Mesangial cell (primary cell): ENCODE data around the gene GEN1. TPM values are rescaled to one million over a fixed set of nuclear protein-coding genes. Genes with fewer than 3 reads are reported as not detected.

ENCODE experiments used
- total RNA-seq: library from RNA; depleted of rRNA; stranded (reverse); fragments of >200 nt; gene quantifications from 2 replicates; pipeline ENCODE4 v1.2.3, GENCODE V29; 2015

The GEN1 gene, protein sequence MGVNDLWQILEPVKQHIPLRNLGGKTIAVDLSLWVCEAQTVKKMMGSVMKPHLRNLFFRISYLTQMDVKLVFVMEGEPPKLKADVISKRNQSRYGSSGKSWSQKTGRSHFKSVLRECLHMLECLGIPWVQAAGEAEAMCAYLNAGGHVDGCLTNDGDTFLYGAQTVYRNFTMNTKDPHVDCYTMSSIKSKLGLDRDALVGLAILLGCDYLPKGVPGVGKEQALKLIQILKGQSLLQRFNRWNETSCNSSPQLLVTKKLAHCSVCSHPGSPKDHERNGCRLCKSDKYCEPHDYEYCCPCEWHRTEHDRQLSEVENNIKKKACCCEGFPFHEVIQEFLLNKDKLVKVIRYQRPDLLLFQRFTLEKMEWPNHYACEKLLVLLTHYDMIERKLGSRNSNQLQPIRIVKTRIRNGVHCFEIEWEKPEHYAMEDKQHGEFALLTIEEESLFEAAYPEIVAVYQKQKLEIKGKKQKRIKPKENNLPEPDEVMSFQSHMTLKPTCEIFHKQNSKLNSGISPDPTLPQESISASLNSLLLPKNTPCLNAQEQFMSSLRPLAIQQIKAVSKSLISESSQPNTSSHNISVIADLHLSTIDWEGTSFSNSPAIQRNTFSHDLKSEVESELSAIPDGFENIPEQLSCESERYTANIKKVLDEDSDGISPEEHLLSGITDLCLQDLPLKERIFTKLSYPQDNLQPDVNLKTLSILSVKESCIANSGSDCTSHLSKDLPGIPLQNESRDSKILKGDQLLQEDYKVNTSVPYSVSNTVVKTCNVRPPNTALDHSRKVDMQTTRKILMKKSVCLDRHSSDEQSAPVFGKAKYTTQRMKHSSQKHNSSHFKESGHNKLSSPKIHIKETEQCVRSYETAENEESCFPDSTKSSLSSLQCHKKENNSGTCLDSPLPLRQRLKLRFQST
- total RNA-seq: 5.1 and 14.8 TPM in 2 replicates

DNA sequence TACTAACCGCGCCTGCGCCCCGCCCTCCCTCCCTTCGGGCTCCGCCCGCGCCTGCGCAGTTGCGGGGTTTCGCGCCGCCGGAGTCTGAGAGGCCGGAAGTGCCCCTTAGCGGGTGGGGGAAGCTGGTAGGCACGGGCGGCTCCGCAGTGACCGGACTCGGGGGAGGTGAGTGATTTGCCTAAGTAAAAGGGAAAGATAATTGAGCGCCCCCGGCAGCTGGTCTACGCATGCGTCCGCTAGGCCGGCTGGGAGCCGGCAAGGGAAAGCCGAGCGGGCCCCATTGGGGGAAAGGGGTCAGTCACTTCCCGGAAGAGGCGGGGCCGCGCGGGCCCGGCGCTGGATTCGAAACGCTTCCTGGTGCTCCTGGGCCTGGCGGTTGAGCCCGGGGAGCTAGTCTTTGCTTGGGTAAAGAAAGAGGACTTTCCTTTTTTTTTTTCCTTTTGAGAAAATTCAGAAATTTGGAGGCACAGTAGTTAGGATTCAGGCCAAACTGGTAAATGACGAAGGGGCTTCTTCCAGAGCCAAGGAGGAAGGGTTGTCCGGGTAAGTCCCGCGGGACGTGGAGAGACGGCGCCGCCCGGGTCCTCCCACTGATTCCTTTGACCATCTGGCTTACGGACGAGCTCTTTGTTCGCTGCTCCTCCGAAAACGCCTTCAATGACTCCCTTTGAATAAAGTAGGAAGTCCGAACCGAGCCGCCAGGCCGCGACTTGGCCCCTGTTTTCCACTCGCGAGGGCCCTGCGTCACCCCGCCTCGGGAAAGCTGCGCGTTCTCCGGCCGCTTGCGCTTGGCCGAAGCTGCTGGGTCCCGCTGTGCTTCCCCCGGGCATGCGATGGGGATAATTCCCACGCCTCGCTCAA lies at the start of gene GEN1, which contains the start of gene SMC6:
TSS of gene GEN1 (plus strand) at position 336 of the 861 bp plus-strand sequence. CDS start 5,806 bp downstream, outside the sequence.
TSS of gene SMC6 (minus strand) at position 8 of the 861 bp plus-strand sequence. CDS start 7,864 bp downstream, outside the sequence.

DNA sequence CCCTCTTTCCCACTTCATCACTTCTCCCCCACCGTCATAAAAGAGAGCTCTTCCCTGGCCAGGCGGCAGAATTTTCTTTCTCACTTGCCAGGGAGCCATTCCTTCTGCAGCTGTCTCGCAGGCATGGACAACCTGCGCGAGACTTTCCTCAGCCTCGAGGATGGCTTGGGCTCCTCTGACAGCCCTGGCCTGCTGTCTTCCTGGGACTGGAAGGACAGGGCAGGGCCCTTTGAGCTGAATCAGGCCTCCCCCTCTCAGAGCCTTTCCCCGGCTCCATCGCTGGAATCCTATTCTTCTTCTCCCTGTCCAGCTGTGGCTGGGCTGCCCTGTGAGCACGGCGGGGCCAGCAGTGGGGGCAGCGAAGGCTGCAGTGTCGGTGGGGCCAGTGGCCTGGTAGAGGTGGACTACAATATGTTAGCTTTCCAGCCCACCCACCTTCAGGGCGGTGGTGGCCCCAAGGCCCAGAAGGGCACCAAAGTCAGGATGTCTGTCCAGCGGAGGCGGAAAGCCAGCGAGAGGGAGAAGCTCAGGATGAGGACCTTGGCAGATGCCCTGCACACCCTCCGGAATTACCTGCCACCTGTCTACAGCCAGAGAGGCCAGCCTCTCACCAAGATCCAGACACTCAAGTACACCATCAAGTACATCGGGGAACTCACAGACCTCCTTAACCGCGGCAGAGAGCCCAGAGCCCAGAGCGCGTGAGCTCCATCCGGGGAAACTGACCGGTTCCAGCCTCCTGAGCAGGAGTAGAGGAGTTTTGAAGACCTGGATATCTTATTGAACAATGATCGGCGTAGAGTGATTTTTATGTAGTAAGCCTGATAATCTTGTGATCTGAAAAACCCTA lies 62.7 kb downstream of the GEN1 start, which contains the start of gene MSGN1:
TSS of gene MSGN1 (plus strand) at position 65 of the 850 bp plus-strand sequence. CDS start at position 124, 59 bp downstream.

Other genes starting within 250 kb of the GEN1 start
- under 0.01 TPM in 1 of 2 replicates, not detected in the other for gene RAD51AP2, start 235.7 kb upstream of the GEN1 start, total RNA-seq
- gene VSNL1, start 213.4 kb upstream of the GEN1 start, total RNA-seq: 0.13 and 0.33 TPM in 2 replicates
- gene SMC6, start 328 bp upstream of the GEN1 start, total RNA-seq: 10.4 and 16.0 TPM in 2 replicates
- gene MSGN1, start 62.3 kb downstream of the GEN1 start, total RNA-seq: not detected in 2 replicates
- gene KCNS3, start 124.5 kb downstream of the GEN1 start, total RNA-seq: 18.9 and 21.0 TPM in 2 replicates